ENCODE measurements around the gene USF1. TPM values are rescaled to one million over a fixed set of nuclear protein-coding genes. Genes with fewer than 3 reads are reported as not detected.
"Not testable (repeated sequence)": the region's sequence is repeated elsewhere in the genome, so short reads cannot be mapped to it uniquely, and the experiment has no call there.

Gene USF1
- total RNA-seq, 1 donor from 2014 or later: 27.6 TPM

GRCh38 chr1:160993544-160994193 is 52.1 kb downstream of the USF1 start:
- ATAC-seq (peak; percentile 69), DNase-seq (ENCODE audit: low spot score) (no peak)

GRCh38 chr1:160992036-160992435 is 53.7 kb downstream of the USF1 start:
- DNase-seq (ENCODE audit: low spot score); ATAC-seq: not testable (repeated sequence)

Other genes starting within 250 kb of the USF1 start
- gene LY9, start 249.8 kb downstream of the USF1 start, total RNA-seq: 0.18 TPM
- 0.91 TPM for gene CD244, start 183.1 kb downstream of the USF1 start, total RNA-seq
- gene ITLN1, start 160.8 kb downstream of the USF1 start, total RNA-seq: 2.4 TPM
- not detected for gene ITLN2, start 91.2 kb downstream of the USF1 start, total RNA-seq
- gene F11R, start 24.8 kb downstream of the USF1 start, total RNA-seq: 65.4 TPM
- 30.7 TPM for gene TSTD1, start 7.0 kb downstream of the USF1 start, total RNA-seq
- 4.0 TPM for gene ARHGAP30, start 23.9 kb upstream of the USF1 start, total RNA-seq
- not detected for gene NECTIN4, start 43.6 kb upstream of the USF1 start, total RNA-seq
- 6.2 TPM for gene KLHDC9, start 52.4 kb upstream of the USF1 start, total RNA-seq
- 22.0 TPM for gene PFDN2, start 72.1 kb upstream of the USF1 start, total RNA-seq
- 70.3 TPM for gene NIT1, start 72.1 kb upstream of the USF1 start, total RNA-seq
- gene DEDD, start 86.7 kb upstream of the USF1 start, total RNA-seq: 17.6 TPM
- 36.1 TPM for gene UFC1, start 108.0 kb upstream of the USF1 start, total RNA-seq
- 10.2 TPM for gene USP21, start 113.5 kb upstream of the USF1 start, total RNA-seq
- gene PPOX, start 120.4 kb upstream of the USF1 start, total RNA-seq: 9.3 TPM
- gene B4GALT3, start 131.5 kb upstream of the USF1 start, total RNA-seq: 9.1 TPM
- 1.1 TPM for gene ADAMTS4, start 153.1 kb upstream of the USF1 start, total RNA-seq
- gene NDUFS2, start 156.4 kb upstream of the USF1 start, total RNA-seq: 106 TPM
- 13.4 TPM for gene FCER1G, start 169.3 kb upstream of the USF1 start, total RNA-seq
- 4,148 TPM for gene APOA2, start 177.7 kb upstream of the USF1 start, total RNA-seq
- gene TOMM40L, start 180.1 kb upstream of the USF1 start, total RNA-seq: 6.3 TPM
- 158 TPM for gene NR1I3, start 192.2 kb upstream of the USF1 start, total RNA-seq
- gene PCP4L1, start 212.8 kb upstream of the USF1 start, total RNA-seq: 5.1 TPM

Data from left lobe of liver (tissue), 2 donors.